HL-60 (cell line): ENCODE data around the gene HS1BP3.

Experiments
- CTCF ChIP-seq: IDR thresholded peaks from one replicate; pipeline ENCODE4 v1.5.1; 2011; ENCODE audit warnings: low read length, control low read depth, inconsistent platforms; ENCODE audit not compliant: insufficient read depth
- GABPA ChIP-seq: IDR thresholded peaks from 2 replicates; pipeline ENCODE4 v1.6.1; 2012; ENCODE audit warnings: low read depth
- POLR2AphosphoS5 ChIP-seq: IDR thresholded peaks from 2 replicates; pipeline ENCODE4 v1.6.1; 2012; ENCODE audit warnings: low read depth
- SPI1 ChIP-seq: IDR thresholded peaks from 2 replicates; pipeline ENCODE4 v1.6.1; 2012; ENCODE audit warnings: low read depth, mild to moderate bottlenecking, borderline replicate concordance
- TF ChIP-seq, protein P1 (sequence below): IDR thresholded peaks from 2 replicates; pipeline ENCODE4 v1.6.1; 2012; ENCODE audit warnings: low read depth; ENCODE audit not compliant: insufficient replicate concordance

GRCh38 chr2:20614201-20615067 lies 36.5 kb downstream of the HS1BP3 start:
- TF ChIP-seq POLR2AphosphoS5 (no peak), CTCF (no peak), GABPA (no peak), SPI1 (no peak)
- TF ChIP-seq, protein P1, sequence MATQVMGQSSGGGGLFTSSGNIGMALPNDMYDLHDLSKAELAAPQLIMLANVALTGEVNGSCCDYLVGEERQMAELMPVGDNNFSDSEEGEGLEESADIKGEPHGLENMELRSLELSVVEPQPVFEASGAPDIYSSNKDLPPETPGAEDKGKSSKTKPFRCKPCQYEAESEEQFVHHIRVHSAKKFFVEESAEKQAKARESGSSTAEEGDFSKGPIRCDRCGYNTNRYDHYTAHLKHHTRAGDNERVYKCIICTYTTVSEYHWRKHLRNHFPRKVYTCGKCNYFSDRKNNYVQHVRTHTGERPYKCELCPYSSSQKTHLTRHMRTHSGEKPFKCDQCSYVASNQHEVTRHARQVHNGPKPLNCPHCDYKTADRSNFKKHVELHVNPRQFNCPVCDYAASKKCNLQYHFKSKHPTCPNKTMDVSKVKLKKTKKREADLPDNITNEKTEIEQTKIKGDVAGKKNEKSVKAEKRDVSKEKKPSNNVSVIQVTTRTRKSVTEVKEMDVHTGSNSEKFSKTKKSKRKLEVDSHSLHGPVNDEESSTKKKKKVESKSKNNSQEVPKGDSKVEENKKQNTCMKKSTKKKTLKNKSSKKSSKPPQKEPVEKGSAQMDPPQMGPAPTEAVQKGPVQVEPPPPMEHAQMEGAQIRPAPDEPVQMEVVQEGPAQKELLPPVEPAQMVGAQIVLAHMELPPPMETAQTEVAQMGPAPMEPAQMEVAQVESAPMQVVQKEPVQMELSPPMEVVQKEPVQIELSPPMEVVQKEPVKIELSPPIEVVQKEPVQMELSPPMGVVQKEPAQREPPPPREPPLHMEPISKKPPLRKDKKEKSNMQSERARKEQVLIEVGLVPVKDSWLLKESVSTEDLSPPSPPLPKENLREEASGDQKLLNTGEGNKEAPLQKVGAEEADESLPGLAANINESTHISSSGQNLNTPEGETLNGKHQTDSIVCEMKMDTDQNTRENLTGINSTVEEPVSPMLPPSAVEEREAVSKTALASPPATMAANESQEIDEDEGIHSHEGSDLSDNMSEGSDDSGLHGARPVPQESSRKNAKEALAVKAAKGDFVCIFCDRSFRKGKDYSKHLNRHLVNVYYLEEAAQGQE = no peak
